K562 (cell line): Measurements from ENCODE around the gene GBX1. TPM values are rescaled to one million over a fixed set of nuclear protein-coding genes. Genes with fewer than 3 reads are reported as not detected.

Source experiments
- ATAC-seq: fragments of 200-7000 bp; cut with Tn5 transposase; 3 replicates; pipeline ENCODE4 v1.9.1; 2020; ENCODE audit warnings: moderate library complexity
- BruUV-seq: library from RNA; stranded (reverse); fragments of 400-500 nt; replicated peaks from 2 replicates; lab custom pipeline; 2021; lab: Mats Ljungman, UMichigan
- CTCF ChIA-PET: fragments of 300-600 bp; formaldehyde crosslinking; extraction: SDS; loops from one replicate; lab custom pipeline; 2021; ENCODE audit warnings: low intra/inter-chr PET ratio; lab: Yijun Ruan, JAX
- POLR2A ChIA-PET: fragments of 300-600, 350-650 bp; sonication (Branson Sonifier 250); formaldehyde crosslinking; extraction: SDS; loops from one replicate; lab custom pipeline; 2021; ENCODE audit warnings: antibody characterized with exemption, inconsistent platforms; lab: Yijun Ruan, JAX
- DNase-seq, 4 experiments: peaks; one replicate each; pipeline versions ENCODE4 v3.0.0 to v3.0.0-alpha.2; 2011 to 2018; ENCODE audit warnings: low spot score in 3 of 4, mixed read lengths in 3 of 4; ENCODE audit errors: extremely low read depth in 1 of 4
- FAIRE-seq: peaks from 2 replicates; lab custom pipeline; 2011; peaks lifted over from hg19 to GRCh38; lab: Jason Lieb, UNC
- H2AFZ ChIP-seq: 2 replicates; pipeline ENCODE4 v1.6.0; 2011; ENCODE audit warnings: low read depth, low read length, control low read depth, inconsistent platforms
- H3K27ac ChIP-seq: fragments of 200-600 bp; 3 replicates; pipeline ENCODE4 v1.8.0; 2011; ENCODE audit warnings: low read depth, mild to moderate bottlenecking, control low read depth, inconsistent platforms, low read length, moderate library complexity, mixed read lengths; ENCODE audit errors: extremely low read depth
- H3K27me3 ChIP-seq, 2 experiments: fragments of 300-600 bp in 1 of 2; 2 replicates in 1 of 2; 3 replicates in 1 of 2; pipeline versions ENCODE4 v1.6.0 to v1.8.0; 2011; ENCODE audit warnings: inconsistent platforms in 2 of 2, low read length in 2 of 2, mild to moderate bottlenecking in 1 of 2, mixed read lengths in 1 of 2, moderate library complexity in 1 of 2; ENCODE audit not compliant: control insufficient read depth in 2 of 2, insufficient read depth in 2 of 2
- H3K36me3 ChIP-seq: fragments of 300-600 bp; 3 replicates; pipeline ENCODE4 v1.8.0; 2011; ENCODE audit warnings: mild to moderate bottlenecking, low read length, inconsistent platforms; ENCODE audit not compliant: control insufficient read depth, insufficient read depth
- H3K4me1 ChIP-seq, 2 experiments: fragments of 200-600 bp in 1 of 2; replicated peaks in 1 of 2; 2 replicates in 1 of 2; 3 replicates in 1 of 2; pipeline versions ENCODE4 v1.5.1 to v1.8.0; 2011; ENCODE audit warnings: inconsistent platforms in 2 of 2, low read length in 2 of 2, mild to moderate bottlenecking in 1 of 2, mixed read lengths in 1 of 2, moderate library complexity in 1 of 2; ENCODE audit not compliant: control insufficient read depth in 2 of 2, insufficient read depth in 2 of 2
- H3K4me2 ChIP-seq: 2 replicates; pipeline ENCODE4 v1.6.1; 2011; ENCODE audit warnings: low read length, control low read depth, inconsistent platforms, mixed read lengths; ENCODE audit not compliant: insufficient read depth
- H3K4me3 ChIP-seq: fragments of 200-600 bp; sonication (generic), shearing (Covaris generic); 2 replicates; pipeline ENCODE4 v1.5.1; 2016; ENCODE audit warnings: control low read depth, inconsistent platforms
- H3K79me2 ChIP-seq: fragments of 200-600 bp; 3 replicates; pipeline ENCODE4 v1.8.0; 2011; ENCODE audit warnings: low read length, inconsistent platforms; ENCODE audit not compliant: control insufficient read depth, insufficient read depth
- H3K9ac ChIP-seq, 2 experiments: 2 replicates each; pipeline versions ENCODE4 v1.6.0 to v1.6.1; 2011; ENCODE audit warnings: low read depth in 2 of 2, low read length in 2 of 2, control low read depth in 1 of 2, inconsistent platforms in 1 of 2, mild to moderate bottlenecking in 1 of 2, mixed read lengths in 1 of 2; ENCODE audit not compliant: insufficient read depth in 1 of 2
- H3K9me1 ChIP-seq: one replicate; pipeline ENCODE4 v1.6.0; 2011; ENCODE audit warnings: inconsistent platforms, mild to moderate bottlenecking, low read length, moderate library complexity; ENCODE audit not compliant: control insufficient read depth, insufficient read depth
- H3K9me3 ChIP-seq: replicated peaks from 2 replicates; pipeline ENCODE4 v1.5.1; 2011; ENCODE audit warnings: low read depth, low read length, inconsistent platforms; ENCODE audit not compliant: control insufficient read depth, insufficient read depth
- H4K20me1 ChIP-seq: replicated peaks from 2 replicates; pipeline ENCODE4 v1.6.1; 2011; ENCODE audit warnings: low read length, inconsistent platforms, mixed read lengths; ENCODE audit not compliant: control insufficient read depth, insufficient read depth
- KAT2B ChIP-seq: IDR thresholded peaks from one replicate; pipeline ENCODE4 v1.6.1; 2012; ENCODE audit warnings: low read depth, mild to moderate bottlenecking, control low read depth, inconsistent platforms, low read length, moderate library complexity
- PURB ChIP-seq: sonication (generic); formaldehyde crosslinking; IDR thresholded peaks from 2 replicates; pipeline ENCODE4 v1.9.0; 2021; ENCODE audit warnings: low read depth, mild to moderate bottlenecking, missing genetic modification reagents
- SIN3B ChIP-seq: fragments of 450-650 bp; IDR thresholded peaks from 2 replicates; pipeline ENCODE4 v1.6.1; 2017; ENCODE audit warnings: low read depth, mild to moderate bottlenecking, moderate library complexity
- ZBTB33 ChIP-seq: sonication (generic); formaldehyde crosslinking; IDR thresholded peaks from 2 replicates; pipeline ENCODE4 v1.8.1; 2023; ENCODE audit warnings: mild to moderate bottlenecking, missing genetic modification reagents
- ZBTB40 ChIP-seq, 2 experiments: fragments of 450-650 bp in 1 of 2; sonication (generic) in 1 of 2; formaldehyde crosslinking in 1 of 2; IDR thresholded peaks; 2 replicates each; pipeline versions ENCODE4 v1.7.1 to v1.9.0; 2016 to 2022; ENCODE audit warnings: inconsistent platforms in 1 of 2, mild to moderate bottlenecking in 1 of 2, missing genetic modification reagents in 1 of 2
- WGBS: fragments of 100-300 bp; shearing (Covaris generic); methylation state at CpG from one replicate; pipeline ENCODE4 v1.1.6; 2016; ENCODE audit warnings: low coverage, mixed read lengths; ENCODE audit not compliant: insufficient coverage; ENCODE audit errors: missing lambda C conversion rate; 5-methylcytosine and 5-hydroxymethylcytosine counted together
- in situ Hi-C: fragments of 300-500 bp; cut with MboI; formaldehyde crosslinking; loops from 4 replicates; pipeline ENCODE4 v1.15.0; 2018; ENCODE audit warnings: inconsistent platforms, mixed read lengths
- intact Hi-C: fragments of 100-400 bp; cut with micrococcal nuclease; formaldehyde crosslinking; loops from 2 replicates; pipeline ENCODE4 v1.14.2; 2022
- polyA plus RNA-seq, 8 experiments: library from polyadenylated mRNA; depleted of rRNA in 4 of 8; stranded (reverse) in 5 of 8; unstranded in 3 of 8; fragments of >200 nt; fragmentation: Nextera tagmentation in 2 of 8; fragmentation: Illumina TruSeq in 1 of 8; extraction: Ambion mirVana in 2 of 8; extraction: Trizol in 1 of 8; gene quantifications; 2 replicates each; pipeline versions ENCODE4 v1.2.1 to v1.2.3, GENCODE V29; 2011 to 2014; ENCODE audit warnings: inconsistent platforms in 1 of 8, missing spikeins in 1 of 8
- total RNA-seq, 7 experiments: library from RNA; depleted of rRNA in 6 of 7; stranded (reverse); fragments of >200 nt in 6 of 7; fragmentation: Illumina TruSeq in 2 of 7; extraction: Trizol in 2 of 7; gene quantifications; 2 replicates each; pipeline versions ENCODE4 v1.2.1 to v1.2.3, GENCODE V29; 2011 to 2021; ENCODE audit warnings: low replicate concordance in 1 of 7

The GBX1 gene
- total and polyA plus RNA-seq, 9 of the 15 experiments (the other 6 are each of a cell fraction or from before 2014, with no cell fraction given): not detected

- FAIRE-seq (no peak), ATAC-seq (no peak), DNase-seq (no peak)
- H3K4me1 ChIP-seq: peaks cover 0 to 53% of the 10 kb centered on the region in 2 experiments; a peak in 1 of 5 replicates
- H3K9me3 ChIP-seq: no peaks in the 10 kb centered on the region
- no peaks in the 10 kb centered on the region for H3K27me3 ChIP-seq
- no TSS peak for BruUV-seq
- no peak overlapping the region for H3K4me2 ChIP-seq
- peaks cover 95% of the 10 kb centered on the region; the same call in 2 of the 3 replicates for H3K36me3 ChIP-seq
- POLR2A ChIA-PET: no interaction called here
- no peak for TF ChIP-seq PURB
- TF ChIP-seq KAT2B: no peak
- TF ChIP-seq SIN3B: no peak
- TF ChIP-seq ZBTB33 (CRISPR knock-in tag): peak; percentile 58; the same call in 1 of the 2 replicates
- TF ChIP-seq ZBTB40 (IDR thresholded peaks at IDR 0.05): no peak
- no peak for TF ChIP-seq ZBTB40 (CRISPR knock-in tag; IDR thresholded peaks at IDR 0.05)
- H3K27ac ChIP-seq: no peak overlapping the region
- intact Hi-C loops (no loop called here), in situ Hi-C loops (no loop called here)
- H3K4me3 ChIP-seq: no peak overlapping the region
- H3K9me1 ChIP-seq: peaks cover 5% of the 10 kb centered on the region
- WGBS: 88% methylated on average over 24 of the region's 24 CpGs
- H2AFZ ChIP-seq: no peak overlapping the region
- peaks cover 10% of the 10 kb centered on the region; the same call in 2 of the 3 replicates for H3K79me2 ChIP-seq
- no peak overlapping the region; a peak in 1 of 4 replicates for H3K9ac ChIP-seq
- CTCF ChIA-PET: interaction anchor here (0.6 to 4.4 kb wide), 3 partner anchors 50 to 160 kb away, joined by 3 to 74 read pairs (median 32); no protein-coding TSS in a partner anchor
- peaks cover 19% of the 10 kb centered on the region for H4K20me1 ChIP-seq
These were observed 45.2 kb downstream of the GBX1 start for GRCh38 chr7:151122276-151122675.
